Measurements from ENCODE around the gene RPL10. TPM values are rescaled to one million over a fixed set of nuclear protein-coding genes. Genes with fewer than 3 reads are reported as not detected.
"Not testable (repeated sequence)": the region's sequence is repeated elsewhere in the genome, so short reads cannot be mapped to it uniquely, and the experiment has no call there.

The RPL10 gene
- total RNA-seq, 2 donors from 2014 or later: 2,142 to 2,551 TPM

DNA sequence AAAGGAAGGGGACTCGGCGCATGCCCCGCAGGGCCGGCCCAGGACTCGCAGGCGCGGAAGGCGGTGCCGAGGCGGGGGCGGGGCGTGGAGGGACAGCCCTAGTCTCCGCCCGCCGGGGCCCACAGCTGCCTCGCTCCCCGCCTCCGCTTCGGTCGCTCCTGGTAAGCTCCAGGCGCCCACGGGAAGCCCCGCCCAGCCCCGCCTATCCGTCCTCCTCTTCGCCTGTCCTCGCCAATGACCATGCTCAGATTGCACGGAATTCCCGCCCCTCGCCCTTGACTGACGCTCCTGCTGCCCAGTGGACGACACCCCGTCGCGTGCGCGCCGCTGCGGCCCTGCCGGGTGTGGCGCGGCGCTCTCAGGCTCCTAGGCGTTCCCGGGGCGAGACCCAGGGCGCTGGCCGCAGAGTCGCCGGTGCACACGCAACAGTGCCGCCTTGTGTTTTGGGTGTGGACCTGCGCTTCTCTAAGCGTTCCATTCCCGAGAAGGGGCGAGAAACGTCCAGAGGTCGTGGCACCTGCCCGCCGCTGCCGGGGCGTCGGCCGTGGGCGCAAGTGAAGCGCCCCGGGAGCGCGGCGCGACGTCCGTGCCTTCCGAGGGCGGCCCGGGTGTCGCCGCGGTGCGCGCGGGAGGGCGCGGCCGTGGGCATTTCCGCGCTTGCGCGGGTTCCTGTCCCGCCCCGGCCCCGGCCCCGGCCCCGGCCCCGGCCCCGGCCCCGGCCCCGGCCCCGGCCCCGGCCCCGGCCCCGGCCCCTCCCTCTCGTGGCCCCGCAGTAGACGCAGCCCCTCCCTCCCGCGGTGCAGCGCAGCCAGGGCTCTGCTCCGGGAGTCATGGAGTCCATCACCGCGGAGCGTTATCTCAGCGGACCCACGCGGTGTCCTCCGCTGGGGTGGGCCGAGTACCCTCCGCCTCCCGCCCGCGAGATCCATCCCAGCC, 8.1 kb upstream of the RPL10 start:
- not testable (repeated sequence) for DNase-seq; H3K4me1 Mint-ChIP-seq; H3K36me3 Mint-ChIP-seq (ENCODE audit: low read depth); H3K27me3 Mint-ChIP-seq (ENCODE audit: insufficient read depth); H3K27ac ChIP-seq (ENCODE audit: low read depth, low read length); H3K27ac Mint-ChIP-seq; H3K36me3 ChIP-seq (ENCODE audit: control insufficient read depth, insufficient read depth, low read length); H3K9ac ChIP-seq (ENCODE audit: extremely low read depth, low read length, poor library complexity, severe bottlenecking); H3K4me3 ChIP-seq (ENCODE audit: low read length); H3K27me3 ChIP-seq (ENCODE audit: control insufficient read depth, insufficient read depth, low read length, poor library complexity, severe bottlenecking); H3K4me1 ChIP-seq (ENCODE audit: control insufficient read depth, insufficient read depth, low read length); H3K9me3 Mint-ChIP-seq; H3K4me3 Mint-ChIP-seq; H3K9me3 ChIP-seq (ENCODE audit: control insufficient read depth, low read length)
- WGBS, 2 experiments (ENCODE audit: insufficient coverage in 1 of 2, insufficient read length in 1 of 2): 0% methylated on average over 8 of the region's 121 CpGs; no CpG with 5 or more reads in 1 of the 2 experiments

DNA sequence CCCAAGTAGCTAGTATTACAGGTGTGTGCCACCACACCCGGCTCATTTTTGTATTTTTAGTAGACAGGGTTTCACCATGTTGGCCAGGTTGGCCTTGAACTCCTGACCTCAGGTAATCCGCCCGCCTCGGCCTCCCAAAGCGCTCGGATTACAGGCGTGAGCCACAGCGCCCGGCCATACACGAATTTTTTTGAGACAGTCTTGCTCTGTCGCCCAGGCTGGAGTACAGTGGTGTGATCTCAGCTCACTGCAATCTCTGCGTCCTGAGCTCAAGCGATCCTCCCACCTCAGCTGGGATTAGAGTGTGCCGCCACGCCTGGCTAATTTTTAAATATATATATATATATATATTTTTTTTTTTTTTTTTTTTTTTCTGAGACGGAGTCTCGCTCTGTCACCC, 1.8 kb upstream of the RPL10 start:
- peaks cover 22% of the 10 kb centered on the region for H3K36me3 ChIP-seq (ENCODE audit: control insufficient read depth, insufficient read depth, low read length)
- H3K4me1 Mint-ChIP-seq; H3K9ac ChIP-seq (ENCODE audit: extremely low read depth, low read length, poor library complexity, severe bottlenecking); H3K27ac ChIP-seq (ENCODE audit: low read depth, low read length); H3K4me3 ChIP-seq (ENCODE audit: low read length); H3K4me1 ChIP-seq (ENCODE audit: control insufficient read depth, insufficient read depth, low read length); H3K27me3 Mint-ChIP-seq (ENCODE audit: insufficient read depth); DNase-seq; H3K9me3 ChIP-seq (ENCODE audit: control insufficient read depth, low read length); H3K27ac Mint-ChIP-seq; H3K27me3 ChIP-seq (ENCODE audit: control insufficient read depth, insufficient read depth, low read length, poor library complexity, severe bottlenecking): not testable (repeated sequence)
- WGBS, 2 experiments (ENCODE audit: insufficient coverage in 1 of 2, insufficient read length in 1 of 2): 96 to 100% methylated on average over 1 to 12 of the region's 17 CpGs
- peaks cover 24% of the 10 kb centered on the region for H3K36me3 Mint-ChIP-seq (ENCODE audit: low read depth)
- peaks cover 42% of the 10 kb centered on the region for H3K9me3 Mint-ChIP-seq
- H3K4me3 Mint-ChIP-seq: peak overlapping the region; percentile 91

DNA sequence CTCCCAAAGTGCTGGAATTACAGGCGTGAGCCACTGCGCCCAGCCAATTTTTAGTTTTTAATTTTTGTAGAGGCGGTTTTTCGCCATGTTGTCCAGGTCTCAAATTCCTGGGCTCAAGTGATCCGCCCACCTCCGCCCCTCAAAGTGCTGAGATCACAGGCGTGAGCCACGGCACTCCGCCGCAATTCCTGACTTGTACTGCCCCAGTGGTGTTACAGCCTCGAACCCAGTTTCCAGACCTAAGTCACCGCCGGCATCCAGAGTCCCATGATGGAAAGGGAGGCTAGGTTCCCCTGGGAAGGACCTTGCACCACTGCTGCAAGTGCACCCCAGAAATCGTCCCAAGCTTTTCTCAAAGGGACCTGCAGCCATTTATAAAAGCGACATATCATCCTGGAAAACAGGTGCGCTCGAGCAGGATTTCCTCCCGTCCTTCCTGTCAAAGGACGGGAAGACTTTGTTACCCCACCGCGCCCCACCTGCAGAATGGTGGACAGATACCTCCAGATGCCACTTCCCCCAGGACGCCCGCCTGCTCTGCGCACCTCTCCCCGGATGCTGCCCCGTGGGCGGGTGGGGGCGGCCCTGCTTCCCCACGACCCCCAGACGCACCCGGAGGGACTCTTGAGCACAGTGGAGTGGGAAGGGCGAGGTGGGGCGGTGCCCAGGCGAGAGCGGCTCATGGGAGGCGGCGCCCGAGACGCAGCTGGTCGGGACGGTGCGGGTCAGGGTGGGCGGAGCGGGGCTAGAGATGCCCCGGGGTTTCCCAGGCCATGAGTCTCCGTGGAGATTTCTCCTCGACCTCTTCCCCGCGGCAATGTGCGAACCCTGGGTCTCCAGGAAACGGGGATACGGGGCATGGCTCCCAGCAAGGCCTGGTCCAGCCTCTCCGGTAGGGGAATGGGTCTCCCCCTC, 947 bp upstream of the RPL10 start:
- Mint-ChIP-seq H3K36me3 (ENCODE audit: low read depth) (peaks cover 24% of the 10 kb centered on the region), H3K9me3 (peaks cover 47% of the 10 kb centered on the region), H3K27me3 (ENCODE audit: insufficient read depth) (no peaks in the 10 kb centered on the region), H3K4me3 (peak overlapping the region; percentile 91), H3K27ac (peak overlapping the region; percentile 98), H3K4me1 (peaks cover 5% of the 10 kb centered on the region)
- DNase-seq: peak; percentile 84
- 4 to 10% methylated on average over 10 to 48 of the region's 53 CpGs for WGBS, 2 experiments (ENCODE audit: insufficient coverage in 1 of 2, insufficient read length in 1 of 2)
- H3K4me1 ChIP-seq (ENCODE audit: control insufficient read depth, insufficient read depth, low read length): no peaks in the 10 kb centered on the region
- H3K36me3 ChIP-seq (ENCODE audit: control insufficient read depth, insufficient read depth, low read length): peaks cover 22% of the 10 kb centered on the region
- peak overlapping the region; percentile 99 for H3K9ac ChIP-seq (ENCODE audit: extremely low read depth, low read length, poor library complexity, severe bottlenecking)
- peak overlapping the region; percentile 99 for H3K27ac ChIP-seq (ENCODE audit: low read depth, low read length)
- no peak for TF ChIP-seq CTCF (conservative IDR thresholded peaks at IDR 0.05)
- H3K27me3 ChIP-seq (ENCODE audit: control insufficient read depth, insufficient read depth, low read length, poor library complexity, severe bottlenecking): no peaks in the 10 kb centered on the region
- no peaks in the 10 kb centered on the region for H3K9me3 ChIP-seq (ENCODE audit: control insufficient read depth, low read length)
- H3K4me3 ChIP-seq (ENCODE audit: low read length): peak overlapping the region; percentile 96
